Activated B cell treated with CpG ODN at 0.5 μM for 24 hours (primary cell): Measurements from ENCODE around the gene PGM5. TPM values are rescaled to one million over a fixed set of nuclear protein-coding genes. Genes with fewer than 3 reads are reported as not detected.

Source experiments
- ATAC-seq: fragments of 200-7000 bp; cut with Tn5 transposase; one replicate; pipeline ENCODE4 v1.10.0; 2021; ENCODE audit warnings: low read depth, mild to moderate bottlenecking, moderate library complexity
- CTCF ChIA-PET: fragments of 350-600 bp; sonication (Branson Sonifier 250); formaldehyde crosslinking; loops from one replicate; lab custom pipeline; 2021; ENCODE audit warnings: antibody characterized with exemption; lab: Charles Lee
- POLR2A ChIA-PET: fragments of 350-600 bp; sonication (Branson Sonifier 250); formaldehyde crosslinking; loops from one replicate; lab custom pipeline; 2021; ENCODE audit warnings: antibody characterized with exemption; lab: Charles Lee
- DNase-seq: peaks from one replicate; pipeline ENCODE4 v3.0.0; 2022
- H3K27ac Mint-ChIP-seq: one replicate; pipeline ENCODE4 v1.8.0; 2020; ENCODE audit warnings: mixed read lengths
- H3K27me3 Mint-ChIP-seq: one replicate; pipeline ENCODE4 v1.8.0; 2021; ENCODE audit warnings: mixed read lengths
- H3K36me3 Mint-ChIP-seq: one replicate; pipeline ENCODE4 v1.8.0; 2021; ENCODE audit warnings: low read depth, mixed read lengths
- H3K4me1 Mint-ChIP-seq: one replicate; pipeline ENCODE4 v1.8.0; 2021; ENCODE audit warnings: mixed read lengths
- H3K4me3 Mint-ChIP-seq: one replicate; pipeline ENCODE4 v1.8.0; 2020; ENCODE audit warnings: mild to moderate bottlenecking, mixed read lengths
- H3K9me3 Mint-ChIP-seq: one replicate; pipeline ENCODE4 v1.8.0; 2020; ENCODE audit warnings: mixed read lengths
- intact Hi-C: fragments of 100-400 bp; cut with micrococcal nuclease; formaldehyde crosslinking; loops from one replicate; pipeline ENCODE4 v1.15.1; 2024
- total RNA-seq: library from RNA; stranded (reverse); gene quantifications from 2 replicates; pipeline ENCODE4 v1.2.3, GENCODE V29; 2022
- TF ChIP-seq, protein P1 (sequence below): fragments of 200-600 bp; IDR thresholded peaks from one replicate; pipeline ENCODE4 v1.8.0; 2022; ENCODE audit warnings: antibody characterized with exemption, mild to moderate bottlenecking

The PGM5 gene
- total RNA-seq, 1 donor from 2014 or later = not detected

DNA sequence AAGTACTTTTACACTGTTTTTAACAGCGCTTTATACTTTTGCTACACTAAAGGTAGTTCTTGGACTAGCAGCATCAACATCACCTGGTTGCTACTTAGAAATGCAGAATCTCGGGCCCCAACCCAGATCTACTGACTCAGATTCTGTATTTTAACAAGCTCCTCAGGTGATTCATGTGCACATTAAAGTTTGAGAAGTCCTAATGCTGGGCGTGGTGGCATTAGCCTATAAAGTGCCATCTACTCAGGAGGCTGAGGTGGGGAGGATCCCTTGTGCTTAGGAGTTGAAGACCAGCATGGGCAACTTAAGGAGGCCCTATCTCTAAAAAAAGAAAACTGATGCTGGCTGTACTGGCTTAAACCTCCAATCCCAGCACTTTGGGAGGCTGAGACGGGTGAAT is 157.6 kb downstream of the PGM5 start:
- intact Hi-C loops = no loop called here
- TF ChIP-seq, protein P1, sequence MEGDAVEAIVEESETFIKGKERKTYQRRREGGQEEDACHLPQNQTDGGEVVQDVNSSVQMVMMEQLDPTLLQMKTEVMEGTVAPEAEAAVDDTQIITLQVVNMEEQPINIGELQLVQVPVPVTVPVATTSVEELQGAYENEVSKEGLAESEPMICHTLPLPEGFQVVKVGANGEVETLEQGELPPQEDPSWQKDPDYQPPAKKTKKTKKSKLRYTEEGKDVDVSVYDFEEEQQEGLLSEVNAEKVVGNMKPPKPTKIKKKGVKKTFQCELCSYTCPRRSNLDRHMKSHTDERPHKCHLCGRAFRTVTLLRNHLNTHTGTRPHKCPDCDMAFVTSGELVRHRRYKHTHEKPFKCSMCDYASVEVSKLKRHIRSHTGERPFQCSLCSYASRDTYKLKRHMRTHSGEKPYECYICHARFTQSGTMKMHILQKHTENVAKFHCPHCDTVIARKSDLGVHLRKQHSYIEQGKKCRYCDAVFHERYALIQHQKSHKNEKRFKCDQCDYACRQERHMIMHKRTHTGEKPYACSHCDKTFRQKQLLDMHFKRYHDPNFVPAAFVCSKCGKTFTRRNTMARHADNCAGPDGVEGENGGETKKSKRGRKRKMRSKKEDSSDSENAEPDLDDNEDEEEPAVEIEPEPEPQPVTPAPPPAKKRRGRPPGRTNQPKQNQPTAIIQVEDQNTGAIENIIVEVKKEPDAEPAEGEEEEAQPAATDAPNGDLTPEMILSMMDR = no peak
- no peak for ATAC-seq
- Mint-ChIP-seq H3K27me3 (peaks cover 6% of the 10 kb centered on the region), H3K4me3 (no peak overlapping the region), H3K36me3 (peaks cover 6% of the 10 kb centered on the region), H3K9me3 (peaks cover 6% of the 10 kb centered on the region), H3K4me1 (peaks cover 2% of the 10 kb centered on the region), H3K27ac (no peak overlapping the region)
- ChIA-PET POLR2A (no interaction called here), CTCF (no interaction called here)
- DNase-seq = no peak

DNA sequence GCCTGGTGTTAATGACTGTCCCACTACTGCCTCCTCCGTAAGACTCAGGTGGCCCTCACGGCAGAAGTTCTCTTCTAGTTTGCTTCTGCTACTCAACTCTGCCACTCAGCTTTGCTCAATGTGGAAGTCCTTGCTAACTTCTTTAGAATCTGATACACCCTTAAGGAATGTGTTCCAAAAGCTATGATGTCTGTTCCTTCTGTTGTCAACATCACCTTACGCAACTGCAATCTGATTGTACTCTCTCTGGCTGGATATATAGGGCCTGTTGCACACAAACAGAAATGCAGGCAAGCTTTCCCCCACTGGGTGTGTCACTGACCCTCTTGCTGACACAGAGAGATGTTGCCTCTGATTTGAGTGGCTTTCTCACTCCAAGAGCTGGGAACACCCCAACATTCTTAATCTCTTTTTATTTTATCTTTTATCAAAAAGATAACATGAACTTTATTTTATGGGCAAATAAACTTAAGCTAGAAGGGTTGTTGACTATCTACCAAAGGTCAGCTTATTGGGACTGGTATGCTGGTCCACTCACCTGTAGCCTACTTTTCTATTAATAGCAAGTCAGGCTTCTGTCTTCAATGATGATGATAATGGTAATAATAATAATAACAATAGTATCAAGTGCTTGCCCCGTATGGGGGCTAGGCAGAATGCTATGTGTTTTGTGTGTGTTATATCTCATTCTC is 159.1 kb downstream of the PGM5 start:
- intact Hi-C loops = no loop called here
- CTCF ChIA-PET = interaction anchor here (1.0 kb wide), 1 partner anchor 9 kb away, joined by 3 read pairs; no protein-coding TSS in a partner anchor
- Mint-ChIP-seq H3K36me3 (peaks cover 6% of the 10 kb centered on the region), H3K4me3 (no peak overlapping the region), H3K27ac (no peak overlapping the region), H3K4me1 (no peaks in the 10 kb centered on the region), H3K27me3 (peaks cover 6% of the 10 kb centered on the region), H3K9me3 (peaks cover 6% of the 10 kb centered on the region)
- DNase-seq = no peak
- no peak for ATAC-seq
- POLR2A ChIA-PET = no interaction called here
- TF ChIP-seq, protein P1 = no peak

DNA sequence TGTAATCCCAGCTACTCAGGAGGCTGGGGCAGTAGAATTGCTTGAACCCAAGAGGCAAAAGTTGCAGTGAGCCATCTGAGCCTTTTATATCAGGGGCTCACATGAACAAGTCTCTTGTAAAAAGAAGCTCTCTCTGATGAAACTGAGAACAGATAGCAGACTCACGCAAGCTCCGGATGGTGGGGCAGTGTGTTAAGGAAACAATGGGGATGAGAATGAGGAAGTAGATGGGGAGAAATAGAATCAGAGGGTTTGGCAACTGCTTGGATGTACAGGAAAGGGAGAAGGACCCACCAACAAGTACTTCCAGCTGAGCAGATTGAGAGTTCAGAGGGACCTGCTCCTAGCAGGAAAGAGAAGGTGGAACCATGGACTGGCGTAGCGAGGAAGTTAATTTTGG is 165.7 kb downstream of the PGM5 start:
- intact Hi-C loops = no loop called here
- Mint-ChIP-seq H3K9me3 (peaks cover 6% of the 10 kb centered on the region), H3K4me1 (no peaks in the 10 kb centered on the region), H3K4me3 (no peak overlapping the region), H3K27me3 (peaks cover 11% of the 10 kb centered on the region), H3K27ac (no peak overlapping the region), H3K36me3 (peaks cover 6% of the 10 kb centered on the region)
- ATAC-seq = no peak
- ChIA-PET CTCF (no interaction called here), POLR2A (no interaction called here)
- TF ChIP-seq, protein P1 = no peak
- DNase-seq = no peak

- TF ChIP-seq, protein P1 = no peak
- Mint-ChIP-seq H3K4me3 (no peak overlapping the region), H3K27me3 (peaks cover 13% of the 10 kb centered on the region), H3K4me1 (no peaks in the 10 kb centered on the region), H3K27ac (no peak overlapping the region), H3K36me3 (peaks cover 4% of the 10 kb centered on the region), H3K9me3 (peaks cover 6% of the 10 kb centered on the region)
- ChIA-PET POLR2A (no interaction called here), CTCF (no interaction called here)
- intact Hi-C loops = no loop called here
- no peak for ATAC-seq
- no peak for DNase-seq
Observed at GRCh38 chr9:68522954-68523353, 166.5 kb downstream of the PGM5 start.

DNA sequence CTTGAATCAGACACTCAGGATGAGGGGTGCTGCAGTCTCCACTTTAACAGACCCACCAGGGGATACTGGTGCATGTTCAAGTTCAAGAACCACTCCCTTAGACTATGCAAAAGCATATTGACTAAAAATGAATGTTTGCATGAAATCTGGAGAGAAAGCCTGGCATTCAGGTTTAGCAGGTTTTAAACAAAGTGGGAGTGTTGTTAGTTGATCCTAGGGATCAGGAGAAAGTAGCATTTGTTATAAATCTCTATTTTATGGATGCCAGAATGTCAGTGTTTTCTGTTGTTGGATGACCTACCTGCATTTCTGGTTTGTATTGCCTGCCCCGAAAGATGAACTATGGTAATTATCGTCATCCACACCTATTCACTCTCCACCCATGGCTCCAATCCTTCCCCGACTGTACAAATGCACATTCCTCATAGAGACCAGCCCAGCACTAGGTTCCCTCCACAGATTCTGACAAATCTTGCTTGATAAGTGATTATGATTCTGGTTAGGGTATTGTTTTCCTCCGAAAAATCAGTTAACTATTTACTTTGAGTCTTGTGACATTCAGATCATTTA is 167.0 kb downstream of the PGM5 start:
- intact Hi-C loops = no loop called here

More for the DNA sequence above, 167.0 kb downstream of the PGM5 start:
- Mint-ChIP-seq H3K27me3 (peaks cover 9% of the 10 kb centered on the region), H3K9me3 (peaks cover 2% of the 10 kb centered on the region), H3K27ac (no peak overlapping the region), H3K36me3 (no peaks in the 10 kb centered on the region), H3K4me1 (no peaks in the 10 kb centered on the region), H3K4me3 (no peak overlapping the region)
- ATAC-seq (no peak), DNase-seq (no peak)
- TF ChIP-seq, protein P1 = no peak
- POLR2A ChIA-PET = no interaction called here
- CTCF ChIA-PET = no interaction called here
